HCT116 (cell line): Measurements from ENCODE around the gene DLG2. TPM values are rescaled to one million over a fixed set of nuclear protein-coding genes. Genes with fewer than 3 reads are reported as not detected.

Experiments used
- ATAC-seq: fragments of 200-7000 bp; cut with Tn5 transposase; 2 replicates; pipeline ENCODE4 v1.9.1; 2020; ENCODE audit warnings: mild to moderate bottlenecking, moderate library complexity
- BruUV-seq: library from RNA; stranded (reverse); fragments of 400-500 nt; replicated peaks from 2 replicates; lab custom pipeline; 2021; lab: Mats Ljungman, UMichigan
- CTCF ChIA-PET: fragments of 300-600 bp; sonication (Branson Sonifier 250); formaldehyde crosslinking; loops from one replicate; lab custom pipeline; 2021; ENCODE audit warnings: antibody characterized with exemption; lab: Charles Lee
- POLR2A ChIA-PET: fragments of 300-600, 350-600 bp; sonication (Branson Sonifier 250); formaldehyde crosslinking; loops from one replicate; lab custom pipeline; 2021; ENCODE audit warnings: antibody characterized with exemption; lab: Charles Lee
- RAD21 ChIA-PET, 2 experiments: fragments of 300-600 bp; sonication (Branson Sonifier 250); formaldehyde crosslinking; loops; one replicate each; lab custom pipeline; 2023; ENCODE audit warnings: low total read pairs in 2 of 2; ENCODE audit not compliant: uncharacterized antibody in 2 of 2, unreplicated experiment in 2 of 2, low non-redundant PET in 1 of 2; lab: Charles Lee
- DNase-seq: peaks from one replicate; pipeline ENCODE4 v3.0.0-alpha.2; 2010; ENCODE audit warnings: low read depth, low spot score
- H2AFZ ChIP-seq: fragments of 200-600 bp; shearing (Covaris generic), sonication (generic); 2 replicates; pipeline ENCODE4 v1.6.1; 2017; ENCODE audit warnings: low read depth, mixed run types, mixed read lengths, antibody characterized with exemption, low read length; ENCODE audit not compliant: poor library complexity, severe bottlenecking
- H3K27ac ChIP-seq: 2 replicates; pipeline ENCODE4 v1.5.1; 2012; ENCODE audit warnings: low read depth, low read length
- H3K27me3 ChIP-seq: fragments of 200-600 bp; sonication (generic); 2 replicates; pipeline ENCODE4 v1.6.1; 2016; ENCODE audit warnings: mixed run types, low read length, mixed read lengths; ENCODE audit not compliant: insufficient read depth
- H3K36me3 ChIP-seq, 2 experiments: fragments of 200-500 bp in 1 of 2; fragments of 200-600 bp in 1 of 2; sonication (Bioruptor generic) in 1 of 2; sonication (generic) in 1 of 2; 2 replicates each; pipeline versions ENCODE4 v1.5.1 to v1.6.1; 2014 to 2016; ENCODE audit warnings: low read length in 2 of 2, inconsistent platforms in 1 of 2, mixed read lengths in 1 of 2, mixed run types in 1 of 2; ENCODE audit not compliant: insufficient read depth in 2 of 2, control insufficient read depth in 1 of 2
- H3K4me1 ChIP-seq, 2 experiments: fragments of 200-600 bp in 1 of 2; sonication (generic) in 1 of 2; 2 replicates each; pipeline versions ENCODE4 v1.5.1 to v1.6.1; 2012 to 2017; ENCODE audit warnings: low read length in 2 of 2, inconsistent platforms in 1 of 2, mild to moderate bottlenecking in 1 of 2, mixed read lengths in 1 of 2, mixed run types in 1 of 2, moderate library complexity in 1 of 2; ENCODE audit not compliant: insufficient read depth in 2 of 2, control insufficient read depth in 1 of 2
- H3K4me2 ChIP-seq: fragments of 200-600 bp; sonication (generic); 2 replicates; pipeline ENCODE4 v1.6.1; 2017; ENCODE audit warnings: mixed run types, low read length, mixed read lengths
- H3K4me3 ChIP-seq, 2 experiments: fragments of 200-600 bp in 1 of 2; sonication (generic) in 1 of 2; replicated peaks in 1 of 2; 2 replicates each; pipeline ENCODE4 v1.5.1; 2011 to 2016; ENCODE audit warnings: low read length in 2 of 2, control low read depth in 1 of 2, low read depth in 1 of 2, mild to moderate bottlenecking in 1 of 2, mixed read lengths in 1 of 2, mixed run types in 1 of 2
- H3K79me2 ChIP-seq: fragments of 200-600 bp; sonication (generic); 2 replicates; pipeline ENCODE4 v1.6.1; 2017; ENCODE audit warnings: mild to moderate bottlenecking, mixed run types, low read length, moderate library complexity, mixed read lengths; ENCODE audit not compliant: insufficient read depth
- H3K9ac ChIP-seq: fragments of 200-600 bp; sonication (generic); 2 replicates; pipeline ENCODE4 v1.6.1; 2016; ENCODE audit warnings: low read length, mixed read lengths
- H3K9me2 ChIP-seq: fragments of 200-600 bp; sonication (generic), shearing (Covaris generic); 2 replicates; pipeline ENCODE4 v1.6.1; 2017; ENCODE audit warnings: mixed run types, mild to moderate bottlenecking, moderate library complexity; ENCODE audit not compliant: insufficient read depth
- H3K9me3 ChIP-seq, 2 experiments: fragments of 200-500 bp in 1 of 2; fragments of 200-600 bp in 1 of 2; sonication (Bioruptor generic) in 1 of 2; sonication (generic) in 1 of 2; 2 replicates each; pipeline ENCODE4 v1.6.1; 2014 to 2017; ENCODE audit warnings: low read length in 2 of 2, mixed read lengths in 2 of 2, inconsistent platforms in 1 of 2, low read depth in 1 of 2, mild to moderate bottlenecking in 1 of 2, mixed run types in 1 of 2, moderate library complexity in 1 of 2; ENCODE audit not compliant: control insufficient read depth in 1 of 2, insufficient read depth in 1 of 2
- H4K20me1 ChIP-seq: fragments of 200-600 bp; sonication (generic), shearing (Covaris generic); 2 replicates; pipeline ENCODE4 v1.6.1; 2017; ENCODE audit warnings: mixed run types, mild to moderate bottlenecking, moderate library complexity; ENCODE audit not compliant: insufficient read depth
- CBX3 ChIP-seq: IDR thresholded peaks from 2 replicates; pipeline ENCODE4 v1.6.1; 2012; ENCODE audit warnings: low read depth
- EGR1 ChIP-seq: IDR thresholded peaks from 2 replicates; pipeline ENCODE4 v1.6.1; 2012; ENCODE audit warnings: low read depth
- EZH2phosphoT487 ChIP-seq: fragments of 200-600 bp; IDR thresholded peaks from 2 replicates; pipeline ENCODE4 v1.6.1; 2018; ENCODE audit warnings: antibody characterized with exemption, borderline replicate concordance
- FOSL1 ChIP-seq: IDR thresholded peaks from 2 replicates; pipeline ENCODE4 v1.6.1; 2012; ENCODE audit warnings: low read depth
- JUND ChIP-seq: IDR thresholded peaks from 2 replicates; pipeline ENCODE4 v1.6.1; 2012
- POLR2A ChIP-seq: IDR thresholded peaks from 2 replicates; pipeline ENCODE4 v1.7.0; 2011; ENCODE audit warnings: borderline replicate concordance; ENCODE audit not compliant: insufficient read depth, insufficient read length; ENCODE audit errors: extremely low read depth
- POLR2AphosphoS5 ChIP-seq: IDR thresholded peaks from 2 replicates; pipeline ENCODE4 v1.6.1; 2011; ENCODE audit warnings: mild to moderate bottlenecking, low read depth, low read length, moderate library complexity
- RAD21 ChIP-seq: IDR thresholded peaks from 2 replicates; pipeline ENCODE4 v1.6.1; 2012; ENCODE audit warnings: low read depth, mild to moderate bottlenecking
- SIN3A ChIP-seq: IDR thresholded peaks from 2 replicates; pipeline ENCODE4 v1.6.1; 2012; ENCODE audit warnings: low read depth
- SP1 ChIP-seq: IDR thresholded peaks from 2 replicates; pipeline ENCODE4 v1.6.1; 2012; ENCODE audit warnings: low read depth
- ZNF274 ChIP-seq: fragments of 200-500 bp; sonication (Bioruptor generic); IDR thresholded peaks from 2 replicates; pipeline ENCODE4 v1.6.1; 2014; ENCODE audit warnings: mild to moderate bottlenecking, low read depth, low read length, inconsistent platforms
- intact Hi-C: fragments of 100-400 bp; cut with micrococcal nuclease; formaldehyde crosslinking; loops from 2 replicates; pipeline ENCODE4 v1.10.0; 2022
- total RNA-seq: library from RNA; stranded (reverse); gene quantifications from one replicate; pipeline ENCODE4 v1.2.1, GENCODE V29; 2021; ENCODE audit not compliant: unreplicated experiment
- TF ChIP-seq, protein P1 (sequence below): IDR thresholded peaks from 2 replicates; pipeline ENCODE4 v1.6.1; 2011; ENCODE audit warnings: mild to moderate bottlenecking, low read length, moderate library complexity; ENCODE audit not compliant: insufficient replicate concordance; ENCODE audit errors: extremely low read depth
- TF ChIP-seq, protein P2 (sequence below), 3 experiments: fragments of 200-600 bp in 1 of 3; sonication (generic) in 1 of 3; IDR thresholded peaks in 2 of 3; conservative IDR thresholded peaks in 1 of 3; 2 replicates each; pipeline ENCODE4 v1.5.1; 2012 to 2017; ENCODE audit warnings: low read depth in 2 of 3, low read length in 2 of 3, antibody characterized with exemption in 1 of 3, borderline replicate concordance in 1 of 3, control low read depth in 1 of 3, mild to moderate bottlenecking in 1 of 3, mixed read lengths in 1 of 3, mixed run types in 1 of 3, moderate library complexity in 1 of 3; ENCODE audit not compliant: insufficient read depth in 1 of 3

DLG2 gene
- total RNA-seq, 1 experiment from 2014 or later, result 2.4 TPM

- BruUV-seq, result no TSS peak
- ChIA-PET POLR2A (no interaction called here), RAD21 (no interaction called here), CTCF (no interaction called here)
- Histone ChIP-seq H3K27me3 (peaks cover 12% of the 10 kb centered on the region), H3K9me3 (no peaks in the 10 kb centered on the region), H3K9ac (no peak overlapping the region), H4K20me1 (no peaks in the 10 kb centered on the region), H3K4me1 (no peaks in the 10 kb centered on the region), H3K27ac (no peak overlapping the region), H2AFZ (no peak overlapping the region), H3K4me2 (no peak overlapping the region), H3K36me3 (no peaks in the 10 kb centered on the region), H3K79me2 (no peaks in the 10 kb centered on the region), H3K4me3 (no peak overlapping the region), H3K9me2 (no peaks in the 10 kb centered on the region)
- intact Hi-C loops, result no loop called here
- DNase-seq (no peak), ATAC-seq (no peak)
- no peak for TF ChIP-seq POLR2AphosphoS5
- no peak for TF ChIP-seq POLR2A
- no peak for TF ChIP-seq RAD21
- TF ChIP-seq, protein P1, sequence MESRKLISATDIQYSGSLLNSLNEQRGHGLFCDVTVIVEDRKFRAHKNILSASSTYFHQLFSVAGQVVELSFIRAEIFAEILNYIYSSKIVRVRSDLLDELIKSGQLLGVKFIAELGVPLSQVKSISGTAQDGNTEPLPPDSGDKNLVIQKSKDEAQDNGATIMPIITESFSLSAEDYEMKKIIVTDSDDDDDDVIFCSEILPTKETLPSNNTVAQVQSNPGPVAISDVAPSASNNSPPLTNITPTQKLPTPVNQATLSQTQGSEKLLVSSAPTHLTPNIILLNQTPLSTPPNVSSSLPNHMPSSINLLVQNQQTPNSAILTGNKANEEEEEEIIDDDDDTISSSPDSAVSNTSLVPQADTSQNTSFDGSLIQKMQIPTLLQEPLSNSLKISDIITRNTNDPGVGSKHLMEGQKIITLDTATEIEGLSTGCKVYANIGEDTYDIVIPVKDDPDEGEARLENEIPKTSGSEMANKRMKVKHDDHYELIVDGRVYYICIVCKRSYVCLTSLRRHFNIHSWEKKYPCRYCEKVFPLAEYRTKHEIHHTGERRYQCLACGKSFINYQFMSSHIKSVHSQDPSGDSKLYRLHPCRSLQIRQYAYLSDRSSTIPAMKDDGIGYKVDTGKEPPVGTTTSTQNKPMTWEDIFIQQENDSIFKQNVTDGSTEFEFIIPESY, result no peak
- no peak for TF ChIP-seq EGR1
- no peak for TF ChIP-seq SIN3A
- no peak for TF ChIP-seq FOSL1
Observed at GRCh38 chr11:84930863-84931262, 696.3 kb downstream of the DLG2 start.

GRCh38 chr11:84929738-84930137 is 697.4 kb downstream of the DLG2 start:
- no TSS peak for BruUV-seq
- no peaks in the 10 kb centered on the region for H4K20me1 ChIP-seq
- POLR2A ChIA-PET, result no interaction called here
- no peaks in the 10 kb centered on the region for H3K4me1 ChIP-seq
- ATAC-seq, result no peak
- CTCF ChIA-PET, result no interaction called here
- H3K4me2 ChIP-seq, result no peak overlapping the region
- H3K36me3 ChIP-seq, result no peaks in the 10 kb centered on the region
- no peak overlapping the region for H3K27ac ChIP-seq
- H3K9me2 ChIP-seq, result no peaks in the 10 kb centered on the region
- no peak overlapping the region for H3K4me3 ChIP-seq
- intact Hi-C loops, result no loop called here
- H2AFZ ChIP-seq, result no peak overlapping the region
- no peak overlapping the region for H3K9ac ChIP-seq
- peaks cover 12% of the 10 kb centered on the region for H3K27me3 ChIP-seq
- no peaks in the 10 kb centered on the region for H3K79me2 ChIP-seq
- no peak for DNase-seq
- TF ChIP-seq, protein P1, result no peak
- TF ChIP-seq JUND (no peak), SP1 (no peak), ZNF274 (no peak), EGR1 (no peak), CBX3 (no peak), EZH2phosphoT487 (no peak)
- TF ChIP-seq, protein P2, sequence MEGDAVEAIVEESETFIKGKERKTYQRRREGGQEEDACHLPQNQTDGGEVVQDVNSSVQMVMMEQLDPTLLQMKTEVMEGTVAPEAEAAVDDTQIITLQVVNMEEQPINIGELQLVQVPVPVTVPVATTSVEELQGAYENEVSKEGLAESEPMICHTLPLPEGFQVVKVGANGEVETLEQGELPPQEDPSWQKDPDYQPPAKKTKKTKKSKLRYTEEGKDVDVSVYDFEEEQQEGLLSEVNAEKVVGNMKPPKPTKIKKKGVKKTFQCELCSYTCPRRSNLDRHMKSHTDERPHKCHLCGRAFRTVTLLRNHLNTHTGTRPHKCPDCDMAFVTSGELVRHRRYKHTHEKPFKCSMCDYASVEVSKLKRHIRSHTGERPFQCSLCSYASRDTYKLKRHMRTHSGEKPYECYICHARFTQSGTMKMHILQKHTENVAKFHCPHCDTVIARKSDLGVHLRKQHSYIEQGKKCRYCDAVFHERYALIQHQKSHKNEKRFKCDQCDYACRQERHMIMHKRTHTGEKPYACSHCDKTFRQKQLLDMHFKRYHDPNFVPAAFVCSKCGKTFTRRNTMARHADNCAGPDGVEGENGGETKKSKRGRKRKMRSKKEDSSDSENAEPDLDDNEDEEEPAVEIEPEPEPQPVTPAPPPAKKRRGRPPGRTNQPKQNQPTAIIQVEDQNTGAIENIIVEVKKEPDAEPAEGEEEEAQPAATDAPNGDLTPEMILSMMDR (IDR thresholded peaks at IDR 0.05 in 2 of 3, conservative IDR thresholded peaks at IDR 0.05 in 1 of 3; ENCODE audit: borderline replicate concordance in 1 of 3, insufficient read depth in 1 of 3, low read depth in 2 of 3, low read length in 2 of 3), result no peak
- no peaks in the 10 kb centered on the region for H3K9me3 ChIP-seq
- RAD21 ChIA-PET, result no interaction called here
